Measurements from ENCODE around the gene PGAP3.

Gene PGAP3

DNA sequence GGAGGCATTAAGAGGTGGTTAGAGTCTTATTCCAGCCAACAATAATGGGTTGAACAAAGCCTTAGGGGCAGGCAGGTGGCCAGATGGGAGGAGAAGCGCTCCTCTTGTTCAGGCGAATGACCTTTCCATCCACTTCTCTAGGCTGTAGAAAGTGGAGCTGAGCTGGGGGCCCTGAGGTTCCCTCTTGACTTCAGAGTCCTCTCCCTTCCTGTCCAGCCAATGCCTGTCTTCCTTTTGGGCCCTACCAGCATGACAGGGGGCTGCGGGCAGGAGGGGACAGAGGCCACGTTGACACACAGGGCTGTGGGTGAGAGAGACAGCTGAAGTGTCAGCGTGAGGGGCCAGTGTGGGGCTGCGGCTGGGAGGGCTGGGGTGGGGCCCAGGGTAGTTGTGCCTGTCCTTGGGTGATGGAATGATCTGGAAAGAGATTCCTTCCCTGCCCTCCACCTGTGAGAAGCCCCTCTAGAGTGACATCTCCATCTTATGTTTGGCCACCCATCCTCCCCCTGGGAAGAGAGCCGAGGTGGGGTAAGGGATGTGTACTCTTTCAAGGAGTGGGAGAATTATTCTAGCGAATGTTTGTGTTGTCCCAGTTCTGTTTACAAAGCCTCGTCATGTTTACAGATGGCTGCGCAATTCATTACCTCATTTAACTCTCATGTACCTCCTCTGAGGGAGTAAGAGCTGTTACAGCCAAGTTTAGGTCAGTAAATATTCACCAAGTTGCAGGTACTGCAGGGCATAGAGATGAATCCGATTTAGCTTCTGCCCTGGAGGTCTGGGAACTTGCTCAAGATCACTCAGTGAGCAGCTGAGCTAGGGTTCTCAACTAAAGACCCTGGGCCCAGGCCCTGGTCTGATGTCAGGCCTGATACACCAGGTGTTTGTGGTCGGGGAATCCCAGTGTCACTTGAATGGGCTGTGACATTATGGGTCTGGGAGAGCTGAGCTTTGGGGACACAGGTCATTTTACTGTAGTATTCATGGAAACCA is 15.3 kb upstream of the PGAP3 start:
- no peaks in the 10 kb centered on the region for H3K27me3 ChIP-seq (ENCODE audit: insufficient read depth, low read length)
- H3K79me2 ChIP-seq (ENCODE audit: insufficient read depth, low read length) = no peaks in the 10 kb centered on the region
- TF ChIP-seq, protein P1, sequence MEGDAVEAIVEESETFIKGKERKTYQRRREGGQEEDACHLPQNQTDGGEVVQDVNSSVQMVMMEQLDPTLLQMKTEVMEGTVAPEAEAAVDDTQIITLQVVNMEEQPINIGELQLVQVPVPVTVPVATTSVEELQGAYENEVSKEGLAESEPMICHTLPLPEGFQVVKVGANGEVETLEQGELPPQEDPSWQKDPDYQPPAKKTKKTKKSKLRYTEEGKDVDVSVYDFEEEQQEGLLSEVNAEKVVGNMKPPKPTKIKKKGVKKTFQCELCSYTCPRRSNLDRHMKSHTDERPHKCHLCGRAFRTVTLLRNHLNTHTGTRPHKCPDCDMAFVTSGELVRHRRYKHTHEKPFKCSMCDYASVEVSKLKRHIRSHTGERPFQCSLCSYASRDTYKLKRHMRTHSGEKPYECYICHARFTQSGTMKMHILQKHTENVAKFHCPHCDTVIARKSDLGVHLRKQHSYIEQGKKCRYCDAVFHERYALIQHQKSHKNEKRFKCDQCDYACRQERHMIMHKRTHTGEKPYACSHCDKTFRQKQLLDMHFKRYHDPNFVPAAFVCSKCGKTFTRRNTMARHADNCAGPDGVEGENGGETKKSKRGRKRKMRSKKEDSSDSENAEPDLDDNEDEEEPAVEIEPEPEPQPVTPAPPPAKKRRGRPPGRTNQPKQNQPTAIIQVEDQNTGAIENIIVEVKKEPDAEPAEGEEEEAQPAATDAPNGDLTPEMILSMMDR (IDR thresholded peaks at IDR 0.05; ENCODE audit: low read length) = no peak
- TF ChIP-seq EZH2 (IDR thresholded peaks at IDR 0.05; ENCODE audit: borderline replicate concordance, low read length) = no peak
- H3K9me3 ChIP-seq (ENCODE audit: low read length) = no peaks in the 10 kb centered on the region
- H2AFZ ChIP-seq (ENCODE audit: low read length) = no peak overlapping the region
- H3K9me2 ChIP-seq (ENCODE audit: low read depth, low read length) = no peaks in the 10 kb centered on the region
- H3F3A ChIP-seq (ENCODE audit: insufficient read depth, low read length) = no peaks in the 10 kb centered on the region
- H3K4me1 ChIP-seq (ENCODE audit: insufficient read depth, low read length, severe bottlenecking) = no peaks in the 10 kb centered on the region
- no peaks in the 10 kb centered on the region for H4K20me1 ChIP-seq (ENCODE audit: insufficient read depth, low read length)
- H3K27ac ChIP-seq (ENCODE audit: low read depth, low read length, poor library complexity, severe bottlenecking) = no peak overlapping the region
- H3K4me2 ChIP-seq (ENCODE audit: low read length) = no peak overlapping the region
- H3K4me3 ChIP-seq (ENCODE audit: low read depth, low read length, poor library complexity, severe bottlenecking) = no peak overlapping the region
- no peaks in the 10 kb centered on the region for H3K36me3 ChIP-seq (ENCODE audit: insufficient read depth, low read length)
- H3K9ac ChIP-seq (ENCODE audit: low read length) = no peak overlapping the region

DNA sequence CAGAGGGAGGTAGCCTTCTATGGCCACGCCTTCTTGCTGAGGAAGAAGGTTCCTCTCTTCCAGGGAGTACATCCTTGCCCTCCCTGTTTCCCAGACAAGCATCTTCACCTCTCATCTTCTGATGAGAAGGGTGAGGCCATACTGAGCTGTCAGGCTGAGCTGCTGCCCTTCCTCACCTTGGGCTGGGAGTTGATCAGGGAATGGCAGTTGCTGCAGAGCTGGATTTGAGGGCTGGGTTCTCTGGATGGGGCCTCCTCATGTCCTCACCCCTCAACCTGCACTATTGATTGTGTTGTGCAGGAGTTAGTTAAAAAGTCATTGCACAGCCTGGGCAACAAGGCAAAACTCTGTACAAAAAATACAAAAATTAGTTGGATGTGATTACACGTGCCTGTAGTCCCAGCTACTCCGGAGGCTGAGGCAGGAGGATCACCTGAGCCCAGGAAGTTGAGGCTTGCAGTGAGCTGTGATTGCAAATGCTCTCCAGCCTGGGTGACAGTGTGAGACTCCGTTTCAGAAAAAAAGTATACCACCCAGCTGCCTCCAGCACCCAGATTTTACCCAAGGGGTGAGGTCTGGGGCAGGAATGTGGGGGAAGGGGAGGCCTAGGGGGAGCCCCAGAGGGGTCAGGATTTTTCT is 14.0 kb upstream of the PGAP3 start:
- no peaks in the 10 kb centered on the region for H3F3A ChIP-seq (ENCODE audit: insufficient read depth, low read length)
- H4K20me1 ChIP-seq (ENCODE audit: insufficient read depth, low read length) = no peaks in the 10 kb centered on the region
- H3K4me3 ChIP-seq (ENCODE audit: low read depth, low read length, poor library complexity, severe bottlenecking) = no peak overlapping the region
- no peak overlapping the region for H2AFZ ChIP-seq (ENCODE audit: low read length)
- no peaks in the 10 kb centered on the region for H3K79me2 ChIP-seq (ENCODE audit: insufficient read depth, low read length)
- H3K9ac ChIP-seq (ENCODE audit: low read length) = no peak overlapping the region
- H3K27me3 ChIP-seq (ENCODE audit: insufficient read depth, low read length) = no peaks in the 10 kb centered on the region
- H3K4me1 ChIP-seq (ENCODE audit: insufficient read depth, low read length, severe bottlenecking) = no peaks in the 10 kb centered on the region
- no peaks in the 10 kb centered on the region for H3K36me3 ChIP-seq (ENCODE audit: insufficient read depth, low read length)
- TF ChIP-seq, protein P1 (IDR thresholded peaks at IDR 0.05; ENCODE audit: low read length) = no peak
- no peak for TF ChIP-seq EZH2 (IDR thresholded peaks at IDR 0.05; ENCODE audit: borderline replicate concordance, low read length)
- H3K9me2 ChIP-seq (ENCODE audit: low read depth, low read length) = no peaks in the 10 kb centered on the region
- H3K9me3 ChIP-seq (ENCODE audit: low read length) = no peaks in the 10 kb centered on the region
- no peak overlapping the region for H3K4me2 ChIP-seq (ENCODE audit: low read length)
- no peak overlapping the region for H3K27ac ChIP-seq (ENCODE audit: low read depth, low read length, poor library complexity, severe bottlenecking)

DNA sequence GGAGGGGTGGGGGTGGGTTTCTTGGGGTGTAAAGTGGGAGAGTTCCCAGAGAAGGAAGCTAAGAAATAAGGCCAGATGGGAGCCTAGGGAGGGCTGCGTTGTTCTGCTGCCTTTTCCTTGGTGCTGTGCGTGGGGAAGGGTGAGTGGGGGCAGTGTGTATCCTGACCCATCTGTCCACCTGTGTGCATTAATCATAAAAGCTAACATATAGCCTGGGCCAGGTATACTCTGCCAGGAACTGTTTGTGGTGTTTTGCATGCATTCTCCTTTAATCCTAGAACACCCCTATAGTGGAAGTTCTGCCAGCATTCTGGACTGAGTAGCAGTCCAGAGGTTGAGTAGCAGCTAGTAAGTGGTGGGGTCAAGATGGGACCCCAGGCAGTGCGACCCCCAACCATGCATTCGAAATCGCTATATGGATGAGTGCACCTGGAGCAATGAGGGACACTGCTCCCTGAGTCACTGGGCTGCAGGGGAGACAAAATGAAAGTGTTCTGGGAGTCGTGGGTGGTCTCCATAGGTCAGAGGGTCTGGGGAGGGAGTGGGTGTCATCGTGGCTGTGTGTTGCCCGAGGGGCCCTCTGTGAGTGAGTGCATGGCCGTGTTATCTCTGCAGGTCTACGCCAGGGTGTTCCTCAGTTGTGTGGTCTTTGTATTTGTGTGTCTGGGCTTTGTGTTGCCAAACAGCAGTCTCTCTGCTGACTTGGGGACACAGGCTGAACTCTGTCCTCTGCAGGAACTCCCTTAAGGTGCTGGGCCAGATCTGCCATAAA is 13.3 kb upstream of the PGAP3 start:
- Histone ChIP-seq H3K9ac (ENCODE audit: low read length) (no peak overlapping the region), H3K4me3 (ENCODE audit: low read depth, low read length, poor library complexity, severe bottlenecking) (no peak overlapping the region), H3K27ac (ENCODE audit: low read depth, low read length, poor library complexity, severe bottlenecking) (no peak overlapping the region), H3K9me2 (ENCODE audit: low read depth, low read length) (no peaks in the 10 kb centered on the region), H3K4me1 (ENCODE audit: insufficient read depth, low read length, severe bottlenecking) (no peaks in the 10 kb centered on the region), H3K27me3 (ENCODE audit: insufficient read depth, low read length) (no peaks in the 10 kb centered on the region), H2AFZ (ENCODE audit: low read length) (no peak overlapping the region), H3K4me2 (ENCODE audit: low read length) (no peak overlapping the region), H3K79me2 (ENCODE audit: insufficient read depth, low read length) (no peaks in the 10 kb centered on the region), H3F3A (ENCODE audit: insufficient read depth, low read length) (no peaks in the 10 kb centered on the region), H3K9me3 (ENCODE audit: low read length) (no peaks in the 10 kb centered on the region), H4K20me1 (ENCODE audit: insufficient read depth, low read length) (no peaks in the 10 kb centered on the region), H3K36me3 (ENCODE audit: insufficient read depth, low read length) (no peaks in the 10 kb centered on the region; the same call in 1 of the 2 replicates)
- no peak for TF ChIP-seq EZH2 (IDR thresholded peaks at IDR 0.05; ENCODE audit: borderline replicate concordance, low read length)
